A673 (cell line): ENCODE results near the gene RPS6KB1. TPM values are rescaled to one million over a fixed set of nuclear protein-coding genes. Genes with fewer than 3 reads are reported as not detected.
"Not testable (repeated sequence)": the region's sequence is repeated elsewhere in the genome, so short reads cannot be mapped to it uniquely, and the experiment has no call there.

Experiments used
- BruUV-seq: library from RNA; stranded (reverse); fragments of 400-500 nt; replicated peaks from 2 replicates; lab custom pipeline; 2021; lab: Mats Ljungman, UMichigan
- CTCF ChIA-PET: fragments of 300-600 bp; sonication (Branson Sonifier 250); formaldehyde crosslinking; loops from one replicate; lab custom pipeline; 2022; ENCODE audit warnings: antibody characterized with exemption; lab: Charles Lee
- POLR2A ChIA-PET: fragments of 300-600 bp; sonication (Branson Sonifier 250); formaldehyde crosslinking; loops from one replicate; lab custom pipeline; 2022; ENCODE audit warnings: antibody characterized with exemption; ENCODE audit not compliant: low non-redundant PET; lab: Charles Lee
- DNase-seq: peaks from one replicate; pipeline ENCODE4 v3.0.0-alpha.2; 2015; ENCODE audit warnings: low spot score
- H3K27ac ChIP-seq: fragments of 200-600 bp; sonication (generic); 2 replicates; pipeline ENCODE4 v1.5.1; 2016; ENCODE audit warnings: mixed run types, low read depth, mild to moderate bottlenecking, mixed read lengths, antibody characterized with exemption, low read length; ENCODE audit not compliant: poor library complexity, severe bottlenecking
- H3K27me3 ChIP-seq: fragments of 200-600 bp; sonication (generic); replicated peaks from 2 replicates; pipeline ENCODE4 v1.6.1; 2017; ENCODE audit warnings: mixed run types, low read depth, mild to moderate bottlenecking, mixed read lengths, antibody characterized with exemption, low read length; ENCODE audit not compliant: insufficient read depth, poor library complexity
- H3K36me3 ChIP-seq: fragments of 200-600 bp; sonication (generic); 2 replicates; pipeline ENCODE4 v1.6.1; 2016; ENCODE audit warnings: mixed run types, mild to moderate bottlenecking, mixed read lengths, antibody characterized with exemption, low read length; ENCODE audit not compliant: insufficient read depth, poor library complexity, severe bottlenecking
- H3K4me1 ChIP-seq: fragments of 200-600 bp; sonication (generic); 2 replicates; pipeline ENCODE4 v1.6.1; 2017; ENCODE audit warnings: mixed run types, mild to moderate bottlenecking, mixed read lengths, antibody characterized with exemption, low read length; ENCODE audit not compliant: insufficient read depth, poor library complexity, severe bottlenecking
- H3K4me3 ChIP-seq: fragments of 200-600 bp; sonication (generic); 2 replicates; pipeline ENCODE4 v1.5.1; 2016; ENCODE audit warnings: low read depth, mixed run types, mild to moderate bottlenecking, mixed read lengths, low read length; ENCODE audit not compliant: poor library complexity, severe bottlenecking
- H3K9me3 ChIP-seq: fragments of 200-600 bp; sonication (generic); 2 replicates; pipeline ENCODE4 v1.6.1; 2016; ENCODE audit warnings: mixed run types, low read depth, mild to moderate bottlenecking, mixed read lengths, antibody characterized with exemption, low read length; ENCODE audit not compliant: poor library complexity, severe bottlenecking
- EZH2 ChIP-seq: fragments of 200-600 bp; sonication (generic); IDR thresholded peaks from 2 replicates; pipeline ENCODE4 v1.6.1; 2017; ENCODE audit warnings: borderline replicate concordance, low read depth, mild to moderate bottlenecking, mixed read lengths, antibody characterized with exemption, low read length; ENCODE audit not compliant: poor library complexity, severe bottlenecking
- intact Hi-C: fragments of 100-400 bp; cut with micrococcal nuclease; formaldehyde crosslinking; loops from one replicate; pipeline ENCODE4 v1.10.0; 2022; ENCODE audit not compliant: unreplicated experiment
- total RNA-seq: library from RNA; stranded (reverse); gene quantifications from 2 replicates; pipeline ENCODE4 v1.2.3, GENCODE V29; 2021
- TF ChIP-seq, protein P1 (sequence below): fragments of 300-800, 200-600 bp; sonication (generic); conservative IDR thresholded peaks from 2 replicates; pipeline ENCODE4 v1.5.1; 2017; ENCODE audit warnings: low read depth, mild to moderate bottlenecking, antibody characterized with exemption, low read length, moderate library complexity, mixed read lengths

RPS6KB1 gene
- total RNA-seq, 1 experiment from 2014 or later, result 56.5 TPM

GRCh38 chr17:59853168-59853918 is 39.6 kb upstream of the RPS6KB1 start:
- intact Hi-C loops, result no loop called here
- no peak for DNase-seq
- ChIA-PET POLR2A (no interaction called here), CTCF (interaction anchor here (0.6 to 1.2 kb wide), 2 partner anchors 91 to 100 kb away, joined by 3 read pairs; no protein-coding TSS in a partner anchor)
- Histone ChIP-seq H3K27me3 (no peaks in the 10 kb centered on the region), H3K27ac (no peak overlapping the region), H3K4me1 (peaks cover 1% of the 10 kb centered on the region), H3K4me3 (no peak overlapping the region), H3K36me3 (no peaks in the 10 kb centered on the region), H3K9me3 (no peaks in the 10 kb centered on the region)
- TF ChIP-seq, protein P1, sequence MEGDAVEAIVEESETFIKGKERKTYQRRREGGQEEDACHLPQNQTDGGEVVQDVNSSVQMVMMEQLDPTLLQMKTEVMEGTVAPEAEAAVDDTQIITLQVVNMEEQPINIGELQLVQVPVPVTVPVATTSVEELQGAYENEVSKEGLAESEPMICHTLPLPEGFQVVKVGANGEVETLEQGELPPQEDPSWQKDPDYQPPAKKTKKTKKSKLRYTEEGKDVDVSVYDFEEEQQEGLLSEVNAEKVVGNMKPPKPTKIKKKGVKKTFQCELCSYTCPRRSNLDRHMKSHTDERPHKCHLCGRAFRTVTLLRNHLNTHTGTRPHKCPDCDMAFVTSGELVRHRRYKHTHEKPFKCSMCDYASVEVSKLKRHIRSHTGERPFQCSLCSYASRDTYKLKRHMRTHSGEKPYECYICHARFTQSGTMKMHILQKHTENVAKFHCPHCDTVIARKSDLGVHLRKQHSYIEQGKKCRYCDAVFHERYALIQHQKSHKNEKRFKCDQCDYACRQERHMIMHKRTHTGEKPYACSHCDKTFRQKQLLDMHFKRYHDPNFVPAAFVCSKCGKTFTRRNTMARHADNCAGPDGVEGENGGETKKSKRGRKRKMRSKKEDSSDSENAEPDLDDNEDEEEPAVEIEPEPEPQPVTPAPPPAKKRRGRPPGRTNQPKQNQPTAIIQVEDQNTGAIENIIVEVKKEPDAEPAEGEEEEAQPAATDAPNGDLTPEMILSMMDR, result peak; percentile 41; the same call in 1 of the 2 replicates
- TF ChIP-seq EZH2, result no peak
- BruUV-seq, result no TSS peak

DNA sequence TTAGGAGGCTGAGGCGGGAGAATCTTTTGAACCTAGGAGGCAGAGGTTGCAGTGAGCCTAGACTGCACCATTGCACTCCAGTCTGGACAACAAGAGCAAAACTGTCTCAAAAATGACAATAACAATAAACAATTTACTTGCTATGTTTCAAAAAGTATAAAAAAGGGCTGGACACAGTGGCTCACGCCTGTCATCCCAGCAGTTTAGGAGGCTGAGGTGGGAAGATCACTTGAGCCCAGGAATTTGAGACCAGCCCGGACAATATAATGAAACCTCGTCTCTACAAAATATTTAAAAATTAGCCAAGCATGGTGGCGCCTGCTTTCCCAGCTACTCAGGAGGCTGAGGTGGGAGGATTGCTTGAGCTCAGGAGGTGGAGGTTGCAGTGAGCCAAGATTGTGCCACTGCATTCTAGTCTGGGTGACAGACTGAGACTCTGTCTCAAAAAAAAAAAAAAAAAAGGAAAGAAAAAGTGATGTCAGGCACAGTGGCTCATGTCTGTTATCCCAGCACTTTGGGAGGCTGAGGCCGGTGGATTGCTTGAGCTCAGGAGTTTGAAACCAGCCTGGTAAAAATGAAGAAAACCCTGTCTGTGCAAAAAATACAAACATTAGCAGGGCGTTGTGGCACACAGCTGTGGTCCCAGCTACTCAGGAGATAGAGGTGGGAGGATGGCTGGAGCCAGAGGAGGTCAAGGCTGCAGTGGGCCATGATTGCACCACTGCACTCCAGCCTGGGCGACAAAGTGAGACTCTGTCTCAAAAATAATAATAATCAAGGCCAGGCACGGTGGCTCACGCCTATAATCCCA is 38.8 kb upstream of the RPS6KB1 start:
- H3K4me3 ChIP-seq, H3K36me3 ChIP-seq, H3K27ac ChIP-seq, H3K9me3 ChIP-seq, DNase-seq, intact Hi-C loops, BruUV-seq, H3K27me3 ChIP-seq, H3K4me1 ChIP-seq: not testable (repeated sequence)
- ChIA-PET POLR2A (interaction anchor here (0.7 kb wide), 1 partner anchor 235 kb away, joined by 3 read pairs; no protein-coding TSS in a partner anchor), CTCF (interaction anchor here (0.6 to 1.2 kb wide), 4 partner anchors 92 to 147 kb away, joined by 3 to 10 read pairs (median 4); partner anchors contain the start of genes PTRH2 and VMP1)

GRCh38 chr17:59856859-59857794 is 35.8 kb upstream of the RPS6KB1 start:
- ChIA-PET CTCF (no interaction called here), POLR2A (no interaction called here)
- intact Hi-C loops, result no loop called here
- Histone ChIP-seq H3K27me3 (no peaks in the 10 kb centered on the region), H3K4me3 (no peak overlapping the region), H3K4me1 (peaks cover 5% of the 10 kb centered on the region), H3K9me3 (no peaks in the 10 kb centered on the region), H3K36me3 (no peaks in the 10 kb centered on the region), H3K27ac (no peak overlapping the region)
- TF ChIP-seq EZH2, result no peak
- TF ChIP-seq, protein P1, result no peak
- DNase-seq, result no peak
- no TSS peak for BruUV-seq
